ENCODE data around the gene INPP5E.

- TF ChIP-seq CTCF (IDR thresholded peaks at IDR 0.05) (no peak), POLR2A (IDR thresholded peaks at IDR 0.05) (no peak)
Measured at GRCh38 chr9:136396219-136396515, 43.5 kb downstream of the INPP5E start.

All from lower leg skin (tissue), 3 donors.